Gastrocnemius medialis (tissue), 4 donors: ENCODE results near the gene HDAC4.

Experiments
- POLR2A ChIP-seq, 2 donors: fragments of 450-650 bp; IDR thresholded peaks; one replicate each; pipeline ENCODE4 v1.6.1; 2017; ENCODE audit warnings: antibody characterized with exemption in 2 of 2, mild to moderate bottlenecking in 2 of 2, moderate library complexity in 2 of 2
- TF ChIP-seq, protein P1 (sequence below), 5 experiments: fragments of 450-650 bp in 3 of 5; fragments of 200-600 bp in 2 of 5; sonication (generic) in 2 of 5; IDR thresholded peaks in 4 of 5; conservative IDR thresholded peaks in 1 of 5; 1 replicate in 4 of 5; 2 replicates in 1 of 5; pipeline ENCODE4 v1.5.1; 2016 to 2019; ENCODE audit warnings: antibody characterized with exemption in 5 of 5, mild to moderate bottlenecking in 3 of 5, moderate library complexity in 3 of 5

DNA sequence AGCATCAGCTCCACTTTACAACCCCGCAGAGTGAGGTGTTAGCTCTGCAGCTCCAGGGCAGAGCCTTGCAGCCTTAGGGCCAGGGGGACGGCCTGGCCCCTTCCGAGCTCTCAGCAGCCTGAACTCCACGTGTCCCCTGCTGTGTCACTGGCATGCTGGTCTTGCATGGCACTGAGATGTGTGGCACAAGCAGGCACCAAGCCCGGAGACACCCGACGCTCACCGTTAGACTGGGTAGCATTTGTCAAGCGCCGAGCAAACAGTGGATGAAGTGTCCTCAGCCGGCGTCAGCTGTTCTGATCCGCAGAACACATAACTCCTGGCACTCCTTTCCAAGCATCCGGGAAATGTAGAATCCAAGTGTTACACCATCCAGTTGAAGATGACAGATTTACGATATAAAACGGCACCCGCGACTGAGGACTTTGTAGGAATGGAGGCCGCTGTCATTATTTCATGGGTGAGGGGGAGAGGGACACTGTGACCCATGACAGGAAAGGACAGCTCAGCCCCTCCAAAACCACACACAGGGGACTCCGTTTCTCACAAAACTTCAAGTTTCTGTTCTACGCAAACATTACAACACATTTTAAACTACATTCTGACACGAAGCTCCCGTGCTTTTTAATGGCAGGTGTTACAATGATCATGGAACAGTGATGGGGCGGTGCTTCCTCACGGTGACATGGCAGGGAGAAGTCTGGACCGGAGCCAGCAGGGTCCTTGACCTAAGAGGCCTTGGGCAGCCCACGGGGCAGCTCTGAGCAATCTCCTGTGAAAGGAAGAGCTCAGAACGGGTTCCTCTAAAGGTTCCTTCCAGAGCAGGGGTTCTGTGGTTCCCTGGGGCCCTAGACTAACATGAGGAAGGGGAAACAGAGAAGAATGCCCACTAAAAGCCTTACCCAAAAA, 89.4 kb downstream of the HDAC4 start:
- TF ChIP-seq, protein P1, sequence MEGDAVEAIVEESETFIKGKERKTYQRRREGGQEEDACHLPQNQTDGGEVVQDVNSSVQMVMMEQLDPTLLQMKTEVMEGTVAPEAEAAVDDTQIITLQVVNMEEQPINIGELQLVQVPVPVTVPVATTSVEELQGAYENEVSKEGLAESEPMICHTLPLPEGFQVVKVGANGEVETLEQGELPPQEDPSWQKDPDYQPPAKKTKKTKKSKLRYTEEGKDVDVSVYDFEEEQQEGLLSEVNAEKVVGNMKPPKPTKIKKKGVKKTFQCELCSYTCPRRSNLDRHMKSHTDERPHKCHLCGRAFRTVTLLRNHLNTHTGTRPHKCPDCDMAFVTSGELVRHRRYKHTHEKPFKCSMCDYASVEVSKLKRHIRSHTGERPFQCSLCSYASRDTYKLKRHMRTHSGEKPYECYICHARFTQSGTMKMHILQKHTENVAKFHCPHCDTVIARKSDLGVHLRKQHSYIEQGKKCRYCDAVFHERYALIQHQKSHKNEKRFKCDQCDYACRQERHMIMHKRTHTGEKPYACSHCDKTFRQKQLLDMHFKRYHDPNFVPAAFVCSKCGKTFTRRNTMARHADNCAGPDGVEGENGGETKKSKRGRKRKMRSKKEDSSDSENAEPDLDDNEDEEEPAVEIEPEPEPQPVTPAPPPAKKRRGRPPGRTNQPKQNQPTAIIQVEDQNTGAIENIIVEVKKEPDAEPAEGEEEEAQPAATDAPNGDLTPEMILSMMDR (IDR thresholded peaks at IDR 0.05 in 4 of 5, conservative IDR thresholded peaks at IDR 0.05 in 1 of 5), result no peak
- TF ChIP-seq POLR2A (IDR thresholded peaks at IDR 0.05), result peak; percentile 81 to 85
